NCI-H1417 (cell line): Measurements from ENCODE around the gene SLC38A10.

Source experiments
- DNase-seq, 3 experiments: peaks; one replicate each; lab custom pipeline; 2025; lab: John Stamatoyannopoulos, UW

The SLC38A10 gene

DNA sequence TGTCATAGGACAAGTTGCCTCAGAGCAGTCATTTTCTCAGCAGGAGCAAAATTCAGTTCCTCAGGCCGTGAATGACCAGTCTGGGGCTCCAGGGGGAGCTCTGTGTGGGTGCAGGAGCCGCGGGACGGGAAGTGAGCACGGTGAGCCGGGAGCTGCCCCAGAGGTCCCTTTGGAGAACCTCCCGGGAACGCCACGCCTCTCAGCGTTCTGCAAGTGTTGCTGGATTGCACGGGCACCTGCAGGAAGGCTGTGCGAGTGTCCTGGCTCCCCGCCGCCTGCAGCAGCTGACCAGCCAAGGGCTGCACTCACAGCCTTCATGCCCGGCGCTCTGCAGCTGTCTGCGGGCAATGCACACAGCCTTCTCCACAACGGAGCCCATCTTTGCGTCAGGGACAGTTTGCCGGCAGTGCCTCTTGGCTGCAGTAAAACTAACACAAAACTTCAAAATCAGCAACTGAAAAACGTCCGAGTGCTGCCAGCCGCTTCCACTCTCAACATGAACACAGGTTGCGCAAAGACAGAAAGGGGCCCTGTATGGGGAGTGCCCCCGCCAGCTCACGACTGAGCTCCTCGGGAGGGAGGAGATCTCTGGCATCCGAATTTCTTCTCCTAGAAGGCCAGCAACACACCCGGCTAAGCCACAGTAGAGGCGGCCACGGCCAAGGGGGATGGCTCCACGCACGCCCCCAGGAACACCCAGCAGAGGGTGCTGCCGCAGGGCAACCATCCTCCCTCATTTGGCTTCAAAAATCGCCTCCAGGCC, 40.0 kb downstream of the SLC38A10 start:
- DNase-seq, result peak; percentile 78 to 98 (median 94)

DNA sequence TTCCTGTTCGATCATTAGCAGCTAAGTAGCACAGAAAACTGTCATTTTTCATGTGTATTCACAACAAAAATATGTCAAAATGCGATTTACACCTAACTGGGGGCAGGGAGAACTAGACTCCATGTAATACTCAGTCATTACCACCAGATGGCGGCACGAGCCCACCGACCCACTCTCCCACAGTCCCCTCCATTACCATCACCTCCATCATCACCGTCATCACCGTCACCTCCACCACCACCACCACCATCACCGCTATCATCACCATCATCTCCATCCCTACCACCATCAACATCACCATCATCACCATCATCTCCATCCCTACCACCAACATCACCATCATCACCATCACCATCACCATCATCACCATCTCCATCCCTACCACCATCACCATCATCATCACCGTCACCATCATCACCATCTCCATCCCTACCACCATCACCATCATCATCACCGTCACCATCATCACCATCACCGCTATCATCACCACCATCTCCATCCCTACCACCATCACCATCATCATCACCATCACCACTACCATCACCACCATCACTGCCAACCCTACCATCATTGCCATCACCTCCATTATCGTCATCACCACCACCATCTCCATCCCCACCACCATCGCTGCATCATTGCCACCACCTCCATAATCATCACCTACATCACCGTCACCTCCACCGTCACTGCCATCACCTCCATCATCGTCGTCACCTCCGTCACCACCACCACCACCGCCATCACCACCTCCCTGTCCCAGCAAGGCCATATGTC, 41.6 kb downstream of the SLC38A10 start:
- peak; percentile 25 to 72 (median 44) for DNase-seq

DNA sequence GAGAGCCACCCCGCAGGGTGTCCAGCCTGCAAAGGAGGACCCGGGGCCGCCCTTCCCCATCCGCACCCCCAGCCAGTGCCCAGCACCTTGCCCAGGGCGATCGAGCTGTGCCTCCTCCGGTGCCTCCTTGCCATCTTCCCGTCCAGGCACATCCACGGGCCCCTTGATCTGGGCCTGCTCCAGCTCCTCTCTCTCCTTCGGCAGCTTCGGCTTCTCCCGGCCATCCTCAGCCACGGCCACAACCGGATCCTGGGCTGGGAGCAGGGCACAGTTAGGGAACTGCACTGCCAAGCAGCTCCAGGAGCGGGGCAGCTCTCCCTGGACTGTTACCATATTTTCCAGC, 42.1 kb downstream of the SLC38A10 start:
- peak in 1 of 3 experiments; percentile 44 for DNase-seq

DNA sequence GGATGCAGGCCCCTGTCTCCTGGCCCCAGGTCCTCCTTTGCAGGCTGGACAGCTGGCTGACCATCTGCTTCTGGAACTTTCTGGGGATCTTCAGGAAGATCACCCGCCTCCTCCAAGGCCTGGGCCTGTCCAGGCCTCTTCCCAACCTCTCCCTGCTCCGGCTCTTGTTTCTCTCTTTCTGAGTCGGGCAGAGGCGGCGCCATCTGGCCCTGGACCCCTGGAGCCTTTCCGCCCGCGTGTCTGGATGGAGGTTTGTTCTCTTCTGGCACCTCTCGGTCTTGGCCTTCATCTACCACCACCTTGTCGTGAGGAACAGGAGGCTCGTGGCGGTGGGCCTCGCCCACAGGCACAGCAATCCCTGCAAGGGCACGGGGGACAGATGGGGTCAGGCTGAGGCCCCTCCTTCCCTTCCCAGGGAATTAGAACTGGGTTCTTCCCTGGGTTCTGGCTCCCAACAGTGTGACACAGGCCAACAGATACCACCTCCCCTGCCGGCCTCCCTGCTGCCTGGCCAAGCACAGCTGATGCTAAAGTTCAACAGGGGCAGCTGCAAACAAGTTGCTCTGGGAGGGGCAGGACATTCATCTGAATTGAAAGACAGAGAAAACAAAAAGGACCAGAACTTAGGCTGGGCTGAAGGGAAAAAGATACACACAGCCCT, 42.7 kb downstream of the SLC38A10 start:
- DNase-seq, result peak in 2 of 3 experiments; percentile 59 to 68

DNA sequence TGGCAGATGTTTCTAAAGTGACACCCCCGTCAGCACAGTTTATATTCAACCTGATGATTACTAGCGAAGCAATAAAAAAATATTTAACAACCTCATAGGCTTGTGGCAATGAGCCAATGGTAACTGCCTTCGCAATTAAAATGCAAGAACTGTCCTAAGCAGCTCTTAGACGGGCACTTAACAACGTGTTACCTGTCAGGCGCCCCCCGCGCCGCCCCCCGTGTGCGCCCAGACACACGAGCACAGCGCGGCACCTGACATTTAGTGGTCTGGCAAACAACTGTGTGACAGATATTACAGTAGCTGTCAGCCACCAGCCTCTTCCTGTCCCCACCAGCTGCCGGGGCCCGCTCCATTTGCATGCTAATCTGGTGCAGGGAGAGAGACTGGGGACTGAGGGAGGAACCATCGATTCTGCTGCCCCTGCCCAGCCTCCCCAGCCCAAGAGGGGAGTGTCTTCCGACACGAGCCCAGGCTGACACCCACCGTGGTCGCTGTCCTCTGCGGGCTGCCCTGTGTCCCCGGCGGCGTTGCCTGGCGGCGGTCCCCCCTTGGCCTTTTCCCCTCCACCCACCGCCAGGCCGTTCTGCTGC, 43.3 kb downstream of the SLC38A10 start:
- peak; percentile 91 to 98 (median 96) for DNase-seq

DNA sequence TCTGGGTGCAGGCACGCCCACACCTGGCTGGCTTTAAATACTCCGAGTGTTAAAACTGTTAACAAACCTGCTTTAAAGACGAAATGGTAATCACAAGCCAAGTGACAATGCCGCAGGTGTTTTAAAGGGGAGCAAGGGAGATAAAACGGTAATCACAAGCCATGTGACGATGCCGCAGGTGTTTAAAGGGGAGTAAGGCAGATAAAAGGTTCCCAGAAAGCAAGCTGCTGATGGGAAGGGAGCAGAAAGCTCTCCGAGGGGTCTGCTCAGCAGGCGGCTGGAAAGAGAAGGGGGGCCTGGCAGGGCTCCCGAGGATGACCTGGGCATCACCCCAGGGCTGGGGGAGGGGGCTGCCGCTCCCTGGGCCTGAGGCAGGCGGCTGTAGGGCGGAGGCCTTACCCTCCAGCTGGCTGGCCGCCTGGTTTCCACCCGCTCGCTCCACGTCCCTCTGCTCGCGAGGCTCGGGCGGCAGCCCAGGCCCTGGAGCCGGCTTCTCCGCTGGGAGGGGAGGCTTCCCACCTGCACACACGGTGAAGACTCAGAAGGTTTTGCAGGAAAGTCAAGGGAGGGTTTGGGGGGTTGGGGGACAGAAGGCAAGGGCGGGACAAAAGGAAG, 43.9 kb downstream of the SLC38A10 start:
- peak; percentile 91 to 98 (median 96) for DNase-seq

DNA sequence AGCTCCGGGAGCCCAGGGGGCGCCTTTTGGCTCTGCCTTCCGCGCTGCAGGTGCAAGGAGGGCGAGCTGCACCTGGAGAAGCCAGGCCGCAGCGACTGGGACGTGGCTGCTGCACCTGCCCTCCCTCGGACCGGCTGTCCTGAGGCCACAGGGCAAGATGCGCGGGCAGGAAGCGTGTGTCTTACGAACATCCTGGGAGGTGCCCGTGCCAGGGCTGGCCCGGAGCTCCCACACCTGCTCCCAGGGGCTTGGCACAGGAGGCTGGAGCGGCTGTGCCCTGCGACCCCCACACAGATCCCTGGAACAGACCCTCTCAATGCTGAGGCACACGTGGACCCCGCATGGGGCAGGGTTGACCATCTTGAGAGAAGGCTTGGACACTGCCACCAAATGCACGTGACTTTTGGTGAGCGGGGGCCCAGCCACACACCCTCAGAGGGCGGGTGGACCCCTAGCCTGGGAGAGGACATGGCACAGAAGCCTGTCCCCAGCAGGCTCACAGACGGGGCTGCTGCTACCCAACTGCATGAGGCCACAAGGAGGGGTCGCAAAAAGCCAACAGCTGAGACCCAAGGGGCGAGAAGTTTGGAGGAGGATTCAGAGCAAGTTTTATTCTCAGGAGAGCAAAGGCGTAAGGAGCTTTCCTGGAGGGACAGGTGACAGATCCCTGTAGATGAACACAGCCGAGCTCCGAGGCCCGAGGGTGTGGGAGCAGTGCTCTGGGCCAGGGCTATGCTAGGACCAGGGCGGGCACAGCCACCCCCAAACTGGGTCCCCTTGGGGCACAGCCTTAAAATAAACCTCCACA, 44.6 kb downstream of the SLC38A10 start:
- peak in 2 of 3 experiments; percentile 76 to 78 for DNase-seq

DNA sequence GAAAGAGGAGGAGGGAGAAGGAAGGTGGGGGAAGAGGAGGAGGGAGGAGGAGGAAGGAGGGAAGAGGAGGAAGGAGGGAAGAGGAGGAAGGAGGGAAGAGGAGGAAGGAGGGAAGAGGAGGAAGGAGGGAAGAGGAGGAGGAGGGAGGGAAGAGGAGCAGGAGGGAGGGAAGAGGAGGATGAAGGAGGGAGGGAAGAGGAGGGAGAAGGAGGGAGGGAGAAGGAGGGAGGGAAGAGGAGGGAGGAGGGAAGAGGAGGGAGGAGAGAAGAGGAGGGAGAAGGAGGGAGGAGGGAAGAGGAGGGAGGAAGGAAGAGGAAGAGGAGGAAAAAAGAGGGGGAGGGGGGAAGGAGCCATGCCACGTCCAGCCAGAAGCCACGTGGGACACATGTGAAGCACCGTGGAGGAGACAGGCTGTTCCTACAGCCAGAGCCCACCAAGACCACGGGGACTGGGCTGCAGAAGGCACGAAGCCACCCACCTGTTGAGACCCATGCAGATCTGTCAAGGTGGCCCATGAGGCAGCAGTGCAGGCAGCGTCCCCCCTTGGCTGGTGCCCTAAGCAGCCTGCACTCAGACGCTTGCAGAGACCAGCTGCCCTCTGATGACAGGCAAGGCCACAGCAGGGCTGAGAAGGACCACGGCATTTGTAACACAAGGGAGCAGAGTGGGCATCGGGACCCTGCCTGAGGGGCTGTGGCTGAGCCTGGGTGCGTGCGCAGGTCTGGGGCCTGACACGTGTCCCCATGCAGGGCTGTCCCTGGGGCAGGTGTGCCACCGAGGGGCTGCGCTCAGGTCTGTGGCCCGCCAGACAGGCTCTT, 45.7 kb downstream of the SLC38A10 start:
- DNase-seq, result peak in 2 of 3 experiments; percentile 16 to 30

DNA sequence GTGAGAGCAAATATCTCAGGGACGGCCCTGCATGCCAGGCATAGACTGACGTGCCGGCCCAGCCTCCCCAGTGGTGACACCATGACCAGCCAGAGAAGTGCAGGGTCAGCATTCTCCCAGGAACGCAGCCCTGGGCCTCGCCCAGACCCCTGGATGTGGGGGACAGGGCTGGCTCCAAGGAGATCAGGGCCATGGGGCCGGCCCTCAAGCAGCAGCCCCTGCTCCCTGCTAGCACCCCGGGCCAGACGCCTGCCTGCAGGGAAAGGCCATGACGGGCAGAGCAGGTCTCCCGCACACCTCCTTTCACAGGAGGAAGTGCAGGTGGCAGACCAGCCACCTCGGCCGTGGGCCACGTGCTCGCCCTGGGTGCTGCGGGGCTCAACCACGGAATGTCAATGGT, 46.5 kb downstream of the SLC38A10 start:
- DNase-seq, result no peak

DNA sequence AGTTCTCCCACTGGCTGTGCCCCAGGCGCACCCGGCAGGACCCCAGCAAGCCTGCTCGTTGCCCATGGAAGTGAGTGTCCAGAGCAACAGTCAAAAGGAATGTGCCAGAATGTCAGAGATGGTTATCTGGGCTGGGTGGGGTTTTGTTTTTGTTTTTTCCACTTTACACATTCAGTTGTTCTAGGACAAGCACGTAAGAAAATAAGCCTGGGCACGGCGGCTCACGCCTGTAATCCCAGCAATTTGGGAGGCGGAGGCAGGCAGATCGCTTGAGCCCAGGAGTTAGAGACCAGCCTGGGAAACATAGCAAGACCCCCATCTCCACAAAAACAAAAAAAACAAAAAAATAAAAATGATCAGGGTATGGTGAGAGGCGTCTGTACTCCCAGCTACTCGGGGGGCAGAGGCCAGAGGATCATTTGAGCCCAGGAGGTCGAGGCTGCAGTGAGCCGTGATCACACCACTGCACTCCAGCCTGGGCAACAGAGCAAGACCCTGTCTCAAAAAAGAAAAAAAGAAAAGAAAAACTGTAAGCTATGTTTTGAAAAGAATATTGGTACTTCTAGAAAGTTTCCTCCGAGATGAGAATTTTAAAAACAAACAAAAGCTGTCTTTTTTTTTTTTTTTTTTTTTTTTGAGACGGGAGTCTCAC, 47.6 kb downstream of the SLC38A10 start:
- DNase-seq, result no peak

DNA sequence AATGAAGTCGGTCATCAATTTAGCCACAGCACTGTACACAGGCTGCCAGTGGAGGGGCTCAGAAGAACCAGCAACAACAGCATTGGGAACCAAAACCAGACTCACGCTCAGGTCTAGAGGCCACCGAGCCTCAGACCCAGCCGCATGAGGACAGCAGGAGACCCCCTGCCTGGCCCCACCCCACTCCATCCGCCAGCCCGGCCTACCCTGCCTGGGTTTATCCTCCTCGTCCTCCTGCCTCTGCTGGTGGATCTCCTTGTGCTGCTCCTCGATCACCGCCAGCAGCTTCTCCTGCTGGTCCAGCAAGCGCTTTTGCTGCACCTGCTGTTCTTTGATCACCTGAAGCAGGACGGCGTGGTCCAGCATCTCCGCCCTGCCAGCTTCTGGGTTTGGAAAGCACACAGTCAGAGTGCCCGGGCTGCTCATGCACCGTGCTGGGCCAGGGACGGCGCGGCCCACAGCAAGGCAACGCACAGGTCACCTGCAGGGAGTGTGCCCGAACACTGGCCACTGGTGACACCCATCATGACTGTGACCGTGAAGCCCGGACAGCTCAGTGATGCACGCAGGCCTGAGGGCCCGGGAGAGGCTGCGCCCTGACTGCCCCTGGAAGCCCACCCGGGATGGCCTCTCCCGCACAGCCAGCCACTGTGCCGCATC, 48.3 kb downstream of the SLC38A10 start:
- no peak for DNase-seq

DNA sequence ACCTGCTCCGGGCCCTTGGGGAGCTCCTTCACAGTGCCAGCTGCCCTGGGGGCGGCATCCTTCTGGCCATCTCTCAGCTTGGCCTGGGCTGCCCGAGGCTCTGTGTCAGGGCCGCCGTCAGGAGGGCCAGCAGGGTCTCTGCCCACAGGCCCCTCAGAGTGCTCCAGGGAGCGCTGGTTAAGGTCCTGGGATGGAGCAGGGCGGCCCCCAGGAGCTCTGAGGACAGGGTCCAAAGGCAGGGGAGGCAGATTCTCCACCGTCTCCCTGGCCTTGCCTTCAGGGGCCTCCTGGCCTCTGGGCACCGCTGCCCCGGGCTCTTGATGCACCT, 48.8 kb downstream of the SLC38A10 start:
- no peak for DNase-seq

DNA sequence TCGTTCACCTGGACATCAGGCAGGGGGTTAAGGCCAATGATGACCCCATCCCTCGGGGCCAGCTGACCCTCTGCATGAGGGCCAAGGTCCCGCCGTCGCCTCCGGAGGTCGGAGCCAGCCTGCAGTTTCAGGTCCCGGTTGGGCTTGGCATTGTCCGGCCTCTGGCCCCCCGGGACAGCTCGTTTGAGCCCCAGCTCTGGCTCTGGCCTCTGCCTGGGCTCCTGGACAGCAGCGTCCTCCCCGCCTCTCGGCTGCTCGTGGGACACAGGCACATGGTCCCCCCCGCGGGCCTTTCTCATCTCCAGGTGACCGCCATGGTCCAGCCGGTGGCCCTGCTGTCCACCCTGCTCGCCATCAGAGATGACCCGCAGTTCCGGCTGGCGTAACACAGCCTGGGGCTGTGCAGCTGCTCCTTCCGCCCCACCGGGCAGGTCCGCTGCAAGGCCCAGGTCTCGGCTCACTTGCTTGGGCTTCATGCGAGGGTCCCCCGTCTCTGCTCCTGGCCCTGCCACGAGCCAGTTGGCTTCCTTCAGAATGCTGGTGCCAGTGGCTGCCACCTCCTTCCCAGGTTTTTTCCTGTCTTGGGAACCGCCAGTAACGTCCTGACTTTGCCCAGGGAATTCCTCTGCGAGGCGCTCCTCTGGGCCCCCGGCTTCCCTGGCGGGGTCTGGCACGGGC, 49.3 kb downstream of the SLC38A10 start:
- DNase-seq, result no peak

DNA sequence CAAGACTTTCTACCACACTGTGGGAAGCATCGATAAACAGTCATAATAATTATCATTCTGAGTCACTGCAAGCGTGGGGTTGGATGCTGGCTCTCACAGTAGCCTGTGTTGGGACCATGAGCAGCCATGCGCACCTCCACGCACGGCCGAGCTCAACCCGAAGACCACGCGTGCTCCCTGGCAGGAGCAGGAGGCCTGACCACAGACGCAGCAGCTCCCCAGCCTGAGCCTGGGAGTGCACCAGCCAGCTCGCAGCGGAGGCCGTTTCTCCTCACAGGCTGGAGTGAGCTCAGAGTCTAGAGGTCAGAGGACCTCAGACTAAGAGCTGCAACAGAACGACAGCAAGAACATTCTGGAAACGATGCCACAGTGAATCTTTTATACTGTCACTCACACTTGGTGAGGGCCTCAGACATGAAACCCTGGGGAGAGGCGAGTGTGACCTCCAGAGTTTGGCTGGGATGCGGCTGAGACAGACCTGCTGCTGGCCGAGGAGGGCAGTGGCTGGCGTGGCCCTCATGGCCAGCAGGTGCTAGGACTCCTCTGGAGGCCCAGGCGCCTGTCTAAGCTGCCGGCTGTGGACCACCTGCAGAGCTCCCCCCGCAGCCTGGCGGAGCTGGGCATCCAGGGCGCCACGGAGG, 50.0 kb downstream of the SLC38A10 start:
- DNase-seq, result no peak

DNA sequence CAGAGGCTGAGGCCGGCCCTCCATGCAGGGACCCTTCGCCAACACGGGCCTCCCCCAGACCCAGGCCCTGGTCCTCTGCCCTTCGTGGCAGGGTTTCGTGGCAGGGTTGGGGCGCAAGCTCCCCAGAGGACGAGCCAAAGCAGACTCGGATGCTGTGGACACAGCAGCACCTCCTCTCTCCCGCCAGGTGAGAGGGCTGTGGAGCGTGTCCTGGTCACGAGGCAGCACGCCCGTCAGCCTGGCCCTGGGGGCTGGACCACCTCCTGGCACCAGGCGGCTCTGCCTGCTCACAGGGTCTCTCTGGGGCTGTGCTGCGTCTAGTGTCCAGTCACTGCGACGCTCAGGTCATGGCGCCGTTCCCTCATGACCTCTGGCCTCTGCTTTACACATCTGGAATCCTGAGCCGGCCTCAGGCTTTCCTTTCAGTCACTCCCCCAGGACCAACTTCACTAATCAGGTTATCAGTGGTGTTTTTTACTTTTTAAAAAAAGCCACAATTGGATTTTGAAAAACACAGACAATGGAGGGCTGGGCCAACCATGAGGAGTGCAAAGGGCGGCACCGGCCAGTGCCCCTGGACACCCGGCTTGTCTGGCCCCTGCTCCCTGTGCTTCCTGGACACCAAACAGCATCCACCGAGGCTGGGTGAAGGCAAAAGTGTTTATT, 50.6 kb downstream of the SLC38A10 start:
- no peak for DNase-seq

DNA sequence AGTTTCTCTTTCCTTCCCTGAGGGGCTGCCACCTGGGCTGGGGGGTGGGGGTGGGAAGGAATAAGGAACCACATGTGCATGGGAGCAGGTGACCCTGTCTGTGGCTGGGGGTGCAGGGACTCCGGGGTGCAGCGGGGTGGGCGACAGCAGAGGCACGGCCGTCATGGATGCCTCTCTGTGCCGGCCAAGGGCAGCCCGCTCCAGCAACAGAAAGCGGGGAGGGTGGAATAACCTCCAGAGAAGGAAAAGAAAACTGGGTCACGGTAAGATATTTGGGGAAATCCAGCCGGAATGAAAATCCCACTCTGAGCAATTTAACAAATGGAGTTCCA, 51.8 kb downstream of the SLC38A10 start:
- no peak for DNase-seq

DNA sequence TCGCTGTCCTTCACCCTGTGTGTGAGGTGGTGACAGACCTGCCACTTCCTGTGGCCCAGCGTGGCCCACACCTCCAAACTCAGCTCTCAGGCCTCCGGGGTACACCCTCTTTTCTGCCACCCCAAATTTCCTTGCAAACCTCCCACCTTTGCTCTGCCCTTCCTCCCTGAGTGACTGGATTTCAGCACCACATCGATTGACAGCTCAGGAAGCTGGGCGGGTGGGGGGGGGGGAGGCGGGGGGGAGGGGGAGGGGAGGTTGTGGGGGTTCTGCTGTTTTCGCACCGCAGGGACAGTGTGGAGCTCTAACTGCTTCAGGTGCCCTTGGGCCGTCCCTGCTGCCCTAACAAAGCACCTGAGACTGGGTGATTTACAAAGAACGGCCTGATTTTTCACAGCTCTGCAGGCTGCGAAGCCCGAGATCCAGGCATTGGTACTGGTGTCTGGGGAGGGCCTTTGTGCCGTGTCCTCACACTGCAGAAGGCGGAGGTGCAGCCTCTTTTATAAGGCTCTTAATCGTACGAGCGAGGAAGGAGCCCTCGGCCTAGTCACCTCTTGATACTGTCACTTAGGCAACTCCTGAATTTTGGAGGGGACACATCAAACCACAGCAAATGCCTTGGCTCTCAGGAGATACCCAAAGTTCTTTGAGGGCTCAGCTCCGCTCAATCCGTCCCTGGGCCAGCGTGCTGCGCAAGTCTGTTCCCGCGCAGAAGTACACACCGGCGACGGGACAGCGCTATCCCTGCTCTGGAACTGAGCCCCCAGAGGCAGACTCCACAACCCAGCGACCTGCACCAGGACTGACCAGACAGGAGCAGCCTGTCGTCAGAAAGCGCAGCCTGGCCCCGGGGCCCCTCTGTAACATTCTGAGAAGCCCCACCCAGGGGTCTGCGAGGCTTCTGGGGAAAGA, 52.4 kb downstream of the SLC38A10 start:
- no peak for DNase-seq
